Measurements from ENCODE around the gene SNAP91.
"Not testable (repeated sequence)": the region's sequence is repeated elsewhere in the genome, so short reads cannot be mapped to it uniquely, and the experiment has no call there.

SNAP91 gene

DNA sequence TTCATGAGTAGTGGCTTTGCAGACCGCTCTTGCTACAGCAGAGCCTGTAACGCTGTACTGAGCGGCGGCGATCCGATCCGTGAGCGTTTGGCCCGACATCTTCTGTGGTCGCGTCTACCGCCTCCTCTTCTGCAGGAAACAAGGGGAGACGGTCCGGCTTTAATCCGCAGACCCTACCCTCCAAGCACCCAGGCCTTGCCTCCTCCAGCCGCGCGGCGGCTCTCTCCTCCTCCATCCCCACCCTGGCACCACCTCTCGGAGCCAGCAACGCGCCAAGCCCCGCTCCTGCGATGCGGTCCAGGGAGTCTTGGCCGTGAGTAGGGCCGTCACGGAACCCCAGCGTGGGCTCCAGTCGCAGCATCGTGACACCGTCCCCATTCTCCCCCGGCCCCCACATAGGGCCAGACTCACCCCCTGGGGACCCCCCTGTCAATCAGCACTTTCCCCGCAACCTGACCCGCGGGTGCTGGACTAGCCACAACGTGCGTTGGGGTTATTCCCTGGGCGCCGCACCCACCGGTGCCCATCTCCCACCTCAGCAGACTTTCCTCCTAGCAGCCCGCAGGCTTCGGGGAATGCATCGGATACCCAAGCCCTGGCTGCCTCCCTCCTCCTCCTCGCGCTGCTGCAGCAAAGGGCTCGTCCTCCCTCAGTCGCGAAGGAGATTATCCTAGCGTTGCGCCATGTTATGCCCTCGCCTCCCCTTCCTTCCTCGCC, 914 bp downstream of the SNAP91 start:
- peak overlapping the region; percentile 82; the same call in 1 of the 2 replicates for H3K9ac ChIP-seq (ENCODE audit: low read depth, low read length)
- no peaks in the 10 kb centered on the region for H3K36me3 ChIP-seq (ENCODE audit: insufficient read depth, low read length)
- H3K4me1 ChIP-seq (ENCODE audit: insufficient read depth, low read length), result no peaks in the 10 kb centered on the region
- H3K9me3 ChIP-seq (ENCODE audit: control insufficient read depth, insufficient read depth, low read length), result no peaks in the 10 kb centered on the region

DNA sequence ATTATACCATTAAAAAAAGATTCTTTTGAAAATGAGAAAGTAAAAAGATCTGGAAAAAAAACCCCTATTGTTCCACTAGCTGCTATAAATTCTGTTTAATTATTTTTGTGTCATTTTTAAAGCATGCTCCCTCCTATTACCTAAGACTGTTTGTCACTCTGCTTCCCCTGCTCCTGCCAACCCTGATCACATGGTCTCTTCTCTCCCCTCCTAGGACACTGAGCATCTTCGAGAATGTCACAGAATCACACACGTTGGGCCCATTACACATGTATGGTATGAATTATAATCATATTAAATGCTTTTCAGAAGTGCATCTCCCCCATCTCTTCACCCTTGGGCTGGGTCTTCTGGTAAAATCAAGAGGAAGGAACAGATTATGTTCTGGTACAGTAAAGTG, 6.2 kb downstream of the SNAP91 start:
- H3K36me3 ChIP-seq (ENCODE audit: insufficient read depth, low read length), result no peaks in the 10 kb centered on the region
- no peak overlapping the region for H3K9ac ChIP-seq (ENCODE audit: low read depth, low read length)
- H3K4me1 ChIP-seq (ENCODE audit: insufficient read depth, low read length), result no peaks in the 10 kb centered on the region
- no peaks in the 10 kb centered on the region for H3K9me3 ChIP-seq (ENCODE audit: control insufficient read depth, insufficient read depth, low read length)

DNA sequence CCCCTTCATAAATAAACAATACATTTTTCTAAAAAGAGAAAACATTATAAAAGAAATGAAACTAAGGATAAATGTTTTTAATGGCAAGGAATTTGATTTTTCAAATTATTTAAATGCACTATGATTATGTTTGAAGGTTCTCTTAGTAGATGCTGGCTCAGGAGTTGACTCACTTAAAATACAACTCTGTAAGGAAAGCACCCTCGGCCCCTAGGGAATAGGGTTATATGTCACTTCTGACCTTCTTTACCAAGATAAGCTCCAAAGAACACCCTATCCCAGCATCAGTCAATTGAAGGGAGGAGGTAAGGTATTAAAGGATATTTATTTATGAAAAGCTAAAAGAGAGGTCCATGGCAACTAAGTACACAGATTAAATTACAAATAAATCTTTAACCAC, 6.8 kb downstream of the SNAP91 start:
- no peak overlapping the region for H3K9ac ChIP-seq (ENCODE audit: low read depth, low read length)
- no peaks in the 10 kb centered on the region for H3K4me1 ChIP-seq (ENCODE audit: insufficient read depth, low read length)
- H3K9me3 ChIP-seq (ENCODE audit: control insufficient read depth, insufficient read depth, low read length), result no peaks in the 10 kb centered on the region
- H3K36me3 ChIP-seq (ENCODE audit: insufficient read depth, low read length), result no peaks in the 10 kb centered on the region

- Histone ChIP-seq H3K9ac (ENCODE audit: low read depth, low read length) (no peak overlapping the region), H3K9me3 (ENCODE audit: control insufficient read depth, insufficient read depth, low read length) (no peaks in the 10 kb centered on the region), H3K4me1 (ENCODE audit: insufficient read depth, low read length) (no peaks in the 10 kb centered on the region)
Observed at GRCh38 chr6:83696674-83697073, 12.2 kb downstream of the SNAP91 start.

DNA sequence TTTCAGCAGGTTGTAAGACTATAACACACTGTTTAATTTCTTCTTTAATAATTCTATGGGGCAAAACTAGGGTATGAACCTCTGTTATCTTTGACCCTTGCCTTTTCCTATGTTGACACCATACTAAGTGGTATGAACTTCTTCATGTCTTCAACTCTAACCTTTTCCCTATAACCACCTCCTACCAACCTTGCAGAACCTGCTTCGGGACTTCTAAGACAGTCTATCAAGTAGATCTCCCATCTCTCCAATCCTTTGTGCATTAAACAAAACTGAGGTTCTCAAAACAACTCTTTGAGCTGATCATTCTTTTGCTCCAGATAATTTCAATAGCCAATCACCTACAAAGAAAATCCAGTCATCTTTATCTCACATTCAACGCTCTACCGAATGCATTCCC, 23.4 kb downstream of the SNAP91 start:
- H3K9me3 ChIP-seq (ENCODE audit: control insufficient read depth, insufficient read depth, low read length), result no peaks in the 10 kb centered on the region
- H3K36me3 ChIP-seq (ENCODE audit: insufficient read depth, low read length), result no peaks in the 10 kb centered on the region

More at GRCh38 chr6:83696674-83697073, 12.2 kb downstream of the SNAP91 start:
- H3K36me3 ChIP-seq (ENCODE audit: insufficient read depth, low read length), result no peaks in the 10 kb centered on the region

DNA sequence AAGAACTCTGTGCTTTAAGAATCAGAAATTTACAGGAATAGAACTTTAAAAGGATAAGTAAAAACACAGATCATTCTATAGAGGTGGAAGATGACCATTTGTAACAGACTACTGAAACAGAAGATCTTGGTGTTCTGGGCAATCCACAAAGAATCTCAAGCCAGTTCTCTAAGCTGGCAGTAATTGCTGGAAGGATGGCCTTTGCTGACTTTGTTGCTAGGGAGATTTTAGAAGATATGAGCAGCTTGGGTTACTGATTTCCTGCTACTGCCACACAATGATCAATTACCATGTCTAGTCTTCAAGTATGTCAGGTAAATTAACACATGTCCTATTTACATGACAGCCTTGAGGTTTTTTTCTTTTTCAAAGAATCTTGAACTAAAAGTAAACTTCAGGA, 31.1 kb downstream of the SNAP91 start:
- no peak overlapping the region for H3K9ac ChIP-seq (ENCODE audit: low read depth, low read length)

More for the DNA sequence above, 23.4 kb downstream of the SNAP91 start:
- H3K4me1 ChIP-seq (ENCODE audit: insufficient read depth, low read length), result no peaks in the 10 kb centered on the region
- no peak overlapping the region for H3K9ac ChIP-seq (ENCODE audit: low read depth, low read length)

DNA sequence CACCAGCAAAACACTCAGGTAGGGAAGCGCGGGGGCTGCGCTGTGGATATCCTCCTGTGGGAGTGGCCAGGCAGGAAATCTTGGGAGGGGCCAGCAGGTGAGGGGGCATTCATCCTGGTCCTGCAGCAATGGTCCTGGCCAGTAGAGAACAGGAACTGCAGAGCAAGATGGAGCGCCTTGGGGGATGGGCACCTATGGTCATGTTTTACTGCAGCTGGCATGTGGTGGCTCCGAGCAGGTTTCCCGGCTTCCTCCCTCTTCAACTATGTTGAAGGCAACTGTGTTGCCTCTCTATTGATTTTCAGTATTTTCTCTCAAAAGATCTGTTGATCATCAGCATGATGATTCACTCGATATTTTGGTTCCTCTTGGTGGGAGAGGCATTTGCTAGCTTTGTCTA, 70.9 kb downstream of the SNAP91 start:
- no peak overlapping the region for H3K9ac ChIP-seq (ENCODE audit: low read depth, low read length)
- no peaks in the 10 kb centered on the region for H3K9me3 ChIP-seq (ENCODE audit: control insufficient read depth, insufficient read depth, low read length)
- H3K36me3 ChIP-seq (ENCODE audit: insufficient read depth, low read length), result no peaks in the 10 kb centered on the region
- H3K4me1 ChIP-seq (ENCODE audit: insufficient read depth, low read length), result peaks cover 6% of the 10 kb centered on the region

More for the DNA sequence above, 31.1 kb downstream of the SNAP91 start:
- Histone ChIP-seq H3K4me1 (ENCODE audit: insufficient read depth, low read length) (no peaks in the 10 kb centered on the region), H3K36me3 (ENCODE audit: insufficient read depth, low read length) (no peaks in the 10 kb centered on the region; the same call in 1 of the 2 replicates), H3K9me3 (ENCODE audit: control insufficient read depth, insufficient read depth, low read length) (no peaks in the 10 kb centered on the region)

DNA sequence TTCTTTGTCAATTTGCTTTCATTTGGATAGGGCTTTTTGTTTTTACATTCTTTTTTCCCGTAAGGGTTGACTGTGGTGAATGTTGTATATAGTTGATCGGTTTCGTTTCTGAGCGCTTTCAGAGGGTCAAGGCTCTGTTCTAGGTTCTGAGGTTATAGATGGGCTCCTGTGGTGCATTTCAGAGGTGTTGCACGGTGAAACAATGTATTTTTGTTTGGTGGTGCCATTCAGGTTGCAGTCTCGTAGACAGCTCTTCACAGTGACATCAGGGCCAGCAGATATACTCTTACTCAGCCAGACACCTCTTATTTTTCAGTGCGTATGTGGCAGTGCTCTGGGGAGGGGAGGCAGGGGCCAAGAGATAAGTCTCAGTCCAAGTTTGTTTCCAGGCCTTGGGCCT, 72.1 kb downstream of the SNAP91 start:
- Histone ChIP-seq H3K4me1 (ENCODE audit: insufficient read depth, low read length) (peaks cover 7% of the 10 kb centered on the region), H3K36me3 (ENCODE audit: insufficient read depth, low read length) (no peaks in the 10 kb centered on the region), H3K9me3 (ENCODE audit: control insufficient read depth, insufficient read depth, low read length) (no peaks in the 10 kb centered on the region), H3K9ac (ENCODE audit: low read depth, low read length) (no peak overlapping the region)

- H3K9ac ChIP-seq (ENCODE audit: low read depth, low read length), result no peak overlapping the region
- no peaks in the 10 kb centered on the region for H3K9me3 ChIP-seq (ENCODE audit: control insufficient read depth, insufficient read depth, low read length)
- H3K36me3 ChIP-seq (ENCODE audit: insufficient read depth, low read length), result no peaks in the 10 kb centered on the region
- peaks cover 7% of the 10 kb centered on the region for H3K4me1 ChIP-seq (ENCODE audit: insufficient read depth, low read length)
Observed at GRCh38 chr6:83633609-83634008, 75.3 kb downstream of the SNAP91 start.

DNA sequence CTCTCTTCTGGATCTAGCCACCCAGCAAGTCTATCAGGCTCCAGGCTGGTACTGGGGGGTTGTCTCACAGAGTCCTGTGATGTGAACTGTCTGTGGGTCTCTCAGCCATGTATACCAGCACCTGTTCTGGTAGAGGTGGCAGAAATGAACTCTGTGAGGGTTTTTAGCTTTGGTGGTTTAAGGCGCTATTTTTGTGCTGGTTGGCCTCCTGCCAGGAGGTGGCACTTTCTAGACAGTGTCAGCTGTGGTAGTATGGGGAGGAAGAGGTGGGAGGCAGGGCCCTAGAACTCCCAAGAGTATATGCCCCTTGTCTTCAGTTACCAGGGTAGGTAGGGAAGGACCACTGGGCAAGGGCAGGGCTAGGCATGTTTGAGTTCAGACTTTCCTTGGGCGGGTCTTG, 75.8 kb downstream of the SNAP91 start:
- Histone ChIP-seq H3K9me3 (ENCODE audit: control insufficient read depth, insufficient read depth, low read length) (no peaks in the 10 kb centered on the region), H3K4me1 (ENCODE audit: insufficient read depth, low read length) (peaks cover 7% of the 10 kb centered on the region), H3K36me3 (ENCODE audit: insufficient read depth, low read length) (no peaks in the 10 kb centered on the region)

DNA sequence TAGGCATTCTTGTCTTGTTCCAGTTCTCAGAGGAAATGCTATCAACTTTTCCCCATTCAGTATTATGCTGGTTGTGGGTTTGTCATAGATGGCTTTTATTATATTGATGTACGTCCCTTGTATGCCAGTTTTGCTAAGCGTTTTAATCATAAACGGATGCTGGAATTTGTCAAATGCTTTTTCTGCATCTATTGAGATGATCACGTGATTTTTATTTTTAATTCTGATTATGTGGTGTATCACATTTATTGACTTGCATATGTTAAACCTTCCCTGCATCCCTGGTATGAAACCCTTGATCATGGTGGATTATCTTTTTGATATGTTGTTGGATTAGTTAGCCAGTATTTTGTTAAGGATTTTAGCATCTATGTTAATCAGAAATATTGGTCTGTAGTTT, 79.0 kb downstream of the SNAP91 start:
- not testable (repeated sequence) for H3K9me3 ChIP-seq (ENCODE audit: control insufficient read depth, insufficient read depth, low read length); H3K36me3 ChIP-seq (ENCODE audit: insufficient read depth, low read length); H3K4me1 ChIP-seq (ENCODE audit: insufficient read depth, low read length); H3K9ac ChIP-seq (ENCODE audit: low read depth, low read length)

More for the DNA sequence above, 75.8 kb downstream of the SNAP91 start:
- H3K9ac ChIP-seq (ENCODE audit: low read depth, low read length), result no peak overlapping the region

GRCh38 chr6:83615025-83615999, 93.6 kb downstream of the SNAP91 start:
- H3K9ac ChIP-seq (ENCODE audit: low read depth, low read length), result no peak overlapping the region
- no peaks in the 10 kb centered on the region for H3K36me3 ChIP-seq (ENCODE audit: insufficient read depth, low read length)
- no peaks in the 10 kb centered on the region for H3K4me1 ChIP-seq (ENCODE audit: insufficient read depth, low read length)
- no peaks in the 10 kb centered on the region for H3K9me3 ChIP-seq (ENCODE audit: control insufficient read depth, insufficient read depth, low read length)

DNA sequence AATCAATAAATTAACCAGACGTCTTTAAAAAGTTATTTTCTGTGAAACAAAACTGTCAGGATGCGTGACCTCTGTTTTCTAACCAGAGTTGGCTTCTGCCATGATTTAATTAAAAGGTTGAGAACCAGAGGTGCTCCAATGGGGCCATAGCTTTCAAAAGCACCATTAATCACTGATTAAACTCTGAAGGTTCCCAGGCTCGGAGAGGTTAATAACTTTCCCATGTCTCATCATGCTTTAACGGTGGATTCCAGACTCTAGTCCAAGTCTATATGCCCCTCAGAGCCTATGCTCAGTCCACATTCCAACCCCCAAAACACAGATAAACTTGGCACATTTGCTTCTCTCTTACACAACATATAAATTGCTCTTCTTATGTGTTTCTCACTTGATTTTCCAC, 95.5 kb downstream of the SNAP91 start:
- Histone ChIP-seq H3K36me3 (ENCODE audit: insufficient read depth, low read length) (no peaks in the 10 kb centered on the region), H3K9ac (ENCODE audit: low read depth, low read length) (no peak overlapping the region), H3K4me1 (ENCODE audit: insufficient read depth, low read length) (no peaks in the 10 kb centered on the region), H3K9me3 (ENCODE audit: control insufficient read depth, insufficient read depth, low read length) (no peaks in the 10 kb centered on the region)

GRCh38 chr6:83609248-83609647, 99.7 kb downstream of the SNAP91 start:
- H3K9ac ChIP-seq (ENCODE audit: low read depth, low read length), result no peak overlapping the region
- no peaks in the 10 kb centered on the region for H3K9me3 ChIP-seq (ENCODE audit: control insufficient read depth, insufficient read depth, low read length)
- no peaks in the 10 kb centered on the region for H3K36me3 ChIP-seq (ENCODE audit: insufficient read depth, low read length)
- no peaks in the 10 kb centered on the region for H3K4me1 ChIP-seq (ENCODE audit: insufficient read depth, low read length)

DNA sequence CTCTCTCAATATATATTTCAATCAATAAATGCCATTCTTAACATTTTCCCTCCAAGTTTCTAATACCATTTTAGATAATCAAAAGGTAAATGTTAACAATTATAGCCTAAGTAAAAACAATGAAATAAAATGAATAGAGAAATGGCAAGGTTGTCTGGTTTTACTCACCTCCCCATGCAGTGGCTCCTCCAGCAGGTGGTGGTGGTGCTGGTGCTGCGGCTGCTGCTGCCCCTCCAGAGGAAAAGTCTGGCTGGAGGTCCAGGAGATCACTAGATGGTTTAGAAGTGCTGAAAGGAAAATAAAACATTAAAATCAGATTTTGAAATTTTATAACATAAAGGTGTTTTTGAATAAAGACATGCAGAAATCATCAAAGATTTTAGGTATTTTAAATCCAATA, 103.4 kb downstream of the SNAP91 start:
- Histone ChIP-seq H3K36me3 (ENCODE audit: insufficient read depth, low read length) (no peaks in the 10 kb centered on the region), H3K4me1 (ENCODE audit: insufficient read depth, low read length) (no peaks in the 10 kb centered on the region), H3K9me3 (ENCODE audit: control insufficient read depth, insufficient read depth, low read length) (no peaks in the 10 kb centered on the region), H3K9ac (ENCODE audit: low read depth, low read length) (no peak overlapping the region)

Data from ES-I3 (cell line).